Fibroblast of the aortic adventitia (primary cell): Measurements from ENCODE around the gene TUBB4B. TPM values are rescaled to one million over a fixed set of nuclear protein-coding genes. Genes with fewer than 3 reads are reported as not detected.

Experiments
- DNase-seq: peaks from one replicate; pipeline ENCODE4 v3.0.0-alpha.2; 2010; ENCODE audit warnings: low read depth
- H3K4me3 ChIP-seq: 2 replicates; pipeline ENCODE4 v1.5.1; 2011; ENCODE audit warnings: low read depth, mild to moderate bottlenecking, control low read depth, low read length, moderate library complexity
- CTCF ChIP-seq: IDR thresholded peaks from 2 replicates; pipeline ENCODE4 v1.5.1; 2011; ENCODE audit warnings: mild to moderate bottlenecking, low read length, control low read depth, inconsistent platforms; ENCODE audit not compliant: insufficient read depth
- total RNA-seq: library from RNA; depleted of rRNA; stranded (reverse); fragments of >200 nt; gene quantifications from 2 replicates; pipeline ENCODE4 v1.2.3, GENCODE V29; 2012; ENCODE audit warnings: low replicate concordance

The TUBB4B gene
- total RNA-seq, 1 donor, result 195 TPM

- no peak for DNase-seq
- no peak overlapping the region for H3K4me3 ChIP-seq
- TF ChIP-seq CTCF, result no peak
Observed at GRCh38 chr9:137252555-137253506, 11.7 kb downstream of the TUBB4B start.

DNA sequence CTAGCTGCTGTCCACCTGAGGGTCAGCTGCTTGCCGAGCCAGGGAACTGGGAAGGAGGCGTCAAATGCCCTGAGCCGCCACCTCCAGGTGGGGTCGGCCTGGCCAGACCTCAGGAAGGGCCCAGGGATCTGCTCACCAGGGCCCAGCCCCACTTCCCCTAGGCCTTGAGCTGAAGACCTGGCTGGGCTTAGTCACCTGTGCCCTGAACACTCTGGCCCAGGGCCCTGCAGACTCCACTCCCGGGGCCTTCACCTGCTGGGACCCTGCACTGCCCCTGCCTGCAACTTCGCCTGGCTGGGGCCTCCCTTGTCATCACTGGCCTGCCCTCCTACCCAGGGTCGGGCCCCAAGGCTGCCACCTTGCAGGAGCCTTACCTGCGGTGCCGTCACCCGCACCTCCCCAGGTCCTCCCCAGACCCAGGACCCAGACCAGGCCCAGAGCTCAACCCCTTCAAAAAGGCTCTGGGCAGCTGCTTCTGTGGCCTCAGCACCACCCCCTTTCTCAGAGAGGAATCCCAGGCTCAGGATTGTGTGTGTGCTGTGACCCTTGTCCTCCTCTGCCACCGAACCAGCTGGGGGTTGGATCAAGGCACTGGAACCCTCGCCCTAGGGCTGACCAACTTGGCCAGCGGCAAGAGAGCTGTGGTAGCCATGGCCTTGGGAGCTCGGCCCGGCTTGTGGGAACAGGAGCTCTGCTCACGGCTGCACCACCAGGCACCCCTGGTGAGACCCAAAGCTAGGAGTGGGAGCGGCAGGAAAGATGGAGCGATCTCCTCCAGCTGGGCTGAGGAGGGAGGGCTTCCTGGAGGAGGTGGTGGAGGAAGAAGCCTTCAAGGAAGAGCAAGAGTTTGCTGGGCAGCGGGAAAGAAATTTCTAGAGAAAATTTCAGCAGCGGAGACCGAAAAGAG lies 12.9 kb downstream of the TUBB4B start:
- no peak for DNase-seq

GRCh38 chr9:137254624-137255447 lies 13.7 kb downstream of the TUBB4B start, which contains the start of gene NELFB:
Gene NELFB, plus strand, starts transcription at chr9:137255327.
- DNase-seq, result peak; percentile 85
- peak within 1 kb of the TSS; percentile 93 for H3K4me3 ChIP-seq
- TF ChIP-seq CTCF, result no peak

More for the DNA sequence above, 12.9 kb downstream of the TUBB4B start:
- TF ChIP-seq CTCF, result no peak
- peak overlapping the region; percentile 78 for H3K4me3 ChIP-seq

GRCh38 chr9:137255448-137256114 lies 14.5 kb downstream of the TUBB4B start:
- peak overlapping the region; percentile 93 for H3K4me3 ChIP-seq
- TF ChIP-seq CTCF, result no peak
- peak; percentile 22 for DNase-seq

DNA sequence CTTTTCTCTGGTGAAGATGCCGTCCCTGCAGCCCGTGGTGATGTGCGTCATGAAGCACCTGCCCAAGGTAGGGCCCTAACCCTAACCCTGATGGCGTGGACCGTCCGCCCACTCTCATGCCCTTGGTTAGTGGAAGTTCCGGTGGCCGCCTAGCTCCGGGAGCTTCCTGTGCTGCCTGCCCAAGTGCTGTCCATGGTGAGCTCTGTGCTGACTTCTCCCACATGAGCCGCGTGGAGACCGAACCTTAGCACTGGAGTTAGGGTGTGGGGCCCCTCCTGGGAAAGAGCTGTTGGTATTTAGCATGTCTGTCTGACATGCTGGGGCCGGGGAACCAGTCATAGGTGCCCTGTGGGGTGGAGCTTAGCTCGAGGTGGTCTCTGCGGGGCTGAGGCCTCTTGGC lies 15.3 kb downstream of the TUBB4B start:
- peak overlapping the region; percentile 93 for H3K4me3 ChIP-seq
- DNase-seq, result no peak
- TF ChIP-seq CTCF, result no peak
